ENCODE measurements around the gene GALNT3.

Gene GALNT3

DNA sequence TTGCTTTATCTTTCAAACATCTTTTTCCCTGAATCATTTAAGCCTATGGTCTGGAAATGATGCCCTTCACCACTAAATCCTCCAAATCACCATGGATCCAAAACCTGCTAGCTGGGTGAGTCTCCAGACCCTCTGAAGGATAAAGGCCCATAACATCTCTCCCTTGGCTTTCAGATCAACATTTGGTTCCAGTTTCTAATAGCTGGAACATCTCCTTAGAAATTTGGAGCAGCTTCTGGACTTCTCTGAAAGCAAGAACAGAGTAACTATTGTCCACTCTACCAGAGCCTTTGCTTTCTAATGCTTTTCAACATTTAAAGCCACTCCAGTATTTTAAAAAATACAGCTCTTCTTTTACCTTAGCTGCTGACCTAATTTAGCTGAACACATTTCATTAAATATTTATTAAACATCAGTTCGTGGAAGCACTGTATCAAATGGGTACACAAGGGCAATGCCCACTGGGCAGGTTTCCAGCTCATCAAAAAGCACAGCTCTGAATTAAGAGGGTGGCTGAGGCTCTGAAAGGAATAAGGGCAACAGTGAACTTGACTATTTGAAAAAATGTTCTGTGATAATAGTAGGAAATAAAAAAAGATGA is 75.3 kb downstream of the GALNT3 start:
- no peak for DNase-seq

DNA sequence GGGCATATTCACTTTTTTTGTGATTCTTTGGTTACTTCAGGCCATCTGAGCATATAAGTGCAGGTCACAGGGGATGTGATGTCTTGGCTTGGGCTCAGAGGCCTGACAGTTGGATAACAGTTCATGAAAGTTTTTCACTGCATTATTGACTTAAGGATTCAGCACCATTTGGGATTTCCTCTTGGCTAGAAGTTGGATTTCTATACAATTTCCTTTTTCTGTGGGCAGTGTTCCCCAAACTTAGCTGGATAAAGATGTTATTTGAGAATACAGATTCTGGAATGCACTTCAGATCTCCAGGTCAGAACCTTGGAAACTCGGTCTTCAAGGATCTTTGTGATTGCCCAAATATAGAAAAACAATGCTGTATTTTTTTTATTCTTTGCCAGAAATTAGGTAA is 78.0 kb downstream of the GALNT3 start:
- no peak for DNase-seq

DNA sequence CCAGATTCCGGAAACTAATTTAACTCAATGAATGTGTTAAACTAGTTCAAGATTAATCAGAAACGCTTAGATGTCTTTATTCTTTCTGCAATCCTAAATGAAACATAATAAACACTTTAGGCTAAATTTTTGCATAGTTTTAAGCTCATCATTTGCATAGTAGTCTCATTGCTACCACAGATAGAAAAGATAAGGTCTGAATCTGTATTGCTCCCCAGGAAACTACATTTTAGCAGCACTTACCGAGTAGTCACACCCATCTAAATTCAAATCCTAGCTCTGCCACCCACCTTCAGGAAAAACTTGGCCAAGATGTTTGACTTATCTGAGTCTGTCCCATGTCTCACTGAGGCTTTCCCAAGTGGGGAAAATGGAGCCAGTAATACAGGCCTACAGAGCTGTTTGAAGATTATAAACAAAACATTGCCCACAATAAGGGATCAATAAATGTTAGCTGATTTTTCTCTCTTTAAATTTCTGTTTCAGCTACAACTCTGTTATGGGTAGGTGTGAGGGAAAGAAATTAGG is 87.0 kb downstream of the GALNT3 start:
- no peak for DNase-seq

- DNase-seq = no peak
Measured at GRCh38 chr2:165701147-165701546, 92.9 kb downstream of the GALNT3 start.

DNA sequence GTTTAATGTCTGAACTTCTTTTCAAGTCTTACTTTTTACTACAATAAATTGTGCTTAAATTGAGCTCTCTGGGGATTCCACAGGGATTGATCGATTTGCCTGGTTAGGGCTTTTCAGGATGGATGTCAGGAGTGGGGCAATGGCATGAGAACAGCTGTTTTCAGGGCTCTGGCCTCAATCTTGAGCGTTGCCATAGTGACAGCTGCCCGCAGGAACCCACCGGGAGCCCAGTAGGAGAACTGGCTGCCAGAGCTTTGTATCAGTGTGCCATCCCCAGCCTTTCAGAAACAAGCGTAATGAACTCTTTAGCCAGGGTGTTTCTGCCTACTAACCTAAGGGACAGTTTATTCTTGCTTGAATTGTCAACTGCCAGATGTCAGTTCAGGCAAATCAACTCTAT is 93.5 kb downstream of the GALNT3 start:
- DNase-seq = no peak

- no peak for DNase-seq
Measured at GRCh38 chr2:165699946-165700345, 94.1 kb downstream of the GALNT3 start.

GRCh38 chr2:165698444-165698884 is 95.6 kb downstream of the GALNT3 start:
- no peak for DNase-seq

- DNase-seq = no peak
Measured at GRCh38 chr2:165697748-165698443, 96.2 kb downstream of the GALNT3 start.

Measured in activated CD4-positive, alpha-beta T cell treated with anti-CD3 and anti-CD28 coated beads for 1 hour (primary cell).